GM12891 (cell line): ENCODE measurements around the gene EDC4.

Source experiments
- DNase-seq: peaks from one replicate; pipeline ENCODE4 v3.0.0; 2011; ENCODE audit warnings: low spot score; ENCODE audit not compliant: insufficient read length
- FAIRE-seq: peaks from 2 replicates; lab custom pipeline; 2011; peaks lifted over from hg19 to GRCh38; lab: Jason Lieb, UNC
- PAX5 ChIP-seq: IDR thresholded peaks from 2 replicates; pipeline ENCODE4 v1.6.1; 2011; ENCODE audit warnings: low read length, moderate library complexity, mild to moderate bottlenecking; ENCODE audit not compliant: insufficient read depth, severe bottlenecking
- POLR2A ChIP-seq: IDR thresholded peaks from 2 replicates; pipeline ENCODE4 v1.6.1; 2011; ENCODE audit warnings: low read depth, low read length, control low read depth
- POLR2AphosphoS5 ChIP-seq: IDR thresholded peaks from 2 replicates; pipeline ENCODE4 v1.6.1; 2011; ENCODE audit warnings: low read depth, low read length, control low read depth
- POU2F2 ChIP-seq: IDR thresholded peaks from 2 replicates; pipeline ENCODE4 v1.6.1; 2011; ENCODE audit warnings: low read depth, mild to moderate bottlenecking, control low read depth, low read length, moderate library complexity
- SPI1 ChIP-seq: IDR thresholded peaks from 2 replicates; pipeline ENCODE4 v1.6.1; 2011; ENCODE audit warnings: low read depth, low read length, control low read depth
- TAF1 ChIP-seq: IDR thresholded peaks from 2 replicates; pipeline ENCODE4 v1.6.1; 2011; ENCODE audit warnings: low read depth, low read length, control low read depth

The EDC4 gene

GRCh38 chr16:67873435-67874370 is 851 bp downstream of the EDC4 start:
- DNase-seq (no peak), FAIRE-seq (peak; percentile 9)
- TF ChIP-seq PAX5 (no peak), SPI1 (no peak)

- FAIRE-seq: no peak
- DNase-seq: no peak
- no peak for TF ChIP-seq SPI1
- no peak for TF ChIP-seq POU2F2
- TF ChIP-seq TAF1: no peak
- no peak for TF ChIP-seq POLR2AphosphoS5
- no peak for TF ChIP-seq POLR2A
- no peak for TF ChIP-seq PAX5
Observed at GRCh38 chr16:67874372-67874771, 1.5 kb downstream of the EDC4 start.

- FAIRE-seq: no peak
- no peak for TF ChIP-seq TAF1
- no peak for DNase-seq
Observed at GRCh38 chr16:67877064-67877463, 4.2 kb downstream of the EDC4 start.

- DNase-seq (no peak), FAIRE-seq (no peak)
- TF ChIP-seq POLR2AphosphoS5 (no peak), POLR2A (no peak)
Observed at GRCh38 chr16:67878232-67878631, 5.4 kb downstream of the EDC4 start.

- FAIRE-seq (no peak), DNase-seq (no peak)
- no peak for TF ChIP-seq POLR2A
- TF ChIP-seq POU2F2: no peak
- no peak for TF ChIP-seq SPI1
- no peak for TF ChIP-seq POLR2AphosphoS5
- no peak for TF ChIP-seq TAF1
Observed at GRCh38 chr16:67878846-67879245, 6.0 kb downstream of the EDC4 start.

GRCh38 chr16:67879462-67879861 is 6.6 kb downstream of the EDC4 start:
- DNase-seq (no peak), FAIRE-seq (no peak)
- TF ChIP-seq SPI1: no peak
- no peak for TF ChIP-seq TAF1
- no peak for TF ChIP-seq POLR2A
- TF ChIP-seq POU2F2: no peak
- TF ChIP-seq POLR2AphosphoS5: no peak
- no peak for TF ChIP-seq PAX5

GRCh38 chr16:67879936-67880335 is 7.1 kb downstream of the EDC4 start:
- TF ChIP-seq POLR2AphosphoS5: no peak
- TF ChIP-seq PAX5: no peak
- no peak for TF ChIP-seq POU2F2
- TF ChIP-seq TAF1: no peak
- TF ChIP-seq POLR2A: no peak
- TF ChIP-seq SPI1: no peak
- DNase-seq (no peak), FAIRE-seq (no peak)

GRCh38 chr16:67880584-67880983 is 7.7 kb downstream of the EDC4 start:
- TF ChIP-seq POLR2AphosphoS5 (no peak), PAX5 (no peak), POLR2A (no peak), TAF1 (no peak), POU2F2 (no peak), SPI1 (no peak)
- FAIRE-seq (no peak), DNase-seq (no peak)

- DNase-seq: no peak
- no peak for TF ChIP-seq PAX5
- no peak for TF ChIP-seq TAF1
- TF ChIP-seq POLR2AphosphoS5: no peak
- no peak for TF ChIP-seq POU2F2
- no peak for TF ChIP-seq POLR2A
- FAIRE-seq: no peak
Observed at GRCh38 chr16:67881621-67882161, 8.8 kb downstream of the EDC4 start.
